Peyer's patch (tissue), 4 donors: ENCODE data around the gene PSORS1C2.

Experiments
- CTCF ChIP-seq, 6 experiments: fragments of 450-650 bp in 4 of 6; fragments of 200-600 bp in 2 of 6; sonication (generic) in 1 of 6; IDR thresholded peaks; one replicate each; pipeline ENCODE4 v1.5.1; 2017 to 2019; ENCODE audit warnings: antibody characterized with exemption in 6 of 6, mild to moderate bottlenecking in 3 of 6, moderate library complexity in 1 of 6
- POLR2A ChIP-seq, 2 donors: fragments of 450-650 bp; IDR thresholded peaks; one replicate each; pipeline ENCODE4 v1.5.1; 2017; ENCODE audit warnings: antibody characterized with exemption in 2 of 2, mild to moderate bottlenecking in 2 of 2, moderate library complexity in 2 of 2

GRCh38 chr6:31128093-31128676 lies 10.7 kb downstream of the PSORS1C2 start:
- peak; percentile 57 to 90 (median 74) for TF ChIP-seq CTCF (IDR thresholded peaks at IDR 0.05)
- TF ChIP-seq POLR2A (IDR thresholded peaks at IDR 0.05): no peak
